SK-N-MC (cell line): ENCODE results near the gene PAX9.

Source experiments
- DNase-seq: peaks from one replicate; pipeline ENCODE4 v3.0.0-alpha.2; 2011; ENCODE audit warnings: low read depth, low spot score
- H3K27ac ChIP-seq: fragments of 200-600 bp; sonication (generic); 2 replicates; pipeline ENCODE4 v1.5.1; 2016; ENCODE audit warnings: mixed run types
- H3K36me3 ChIP-seq: fragments of 200-600 bp; sonication (generic); 2 replicates; pipeline ENCODE4 v1.6.1; 2017; ENCODE audit warnings: antibody characterized with exemption, low read length, mixed read lengths; ENCODE audit not compliant: insufficient read depth
- H3K4me3 ChIP-seq: fragments of 200-600 bp; sonication (generic); 2 replicates; pipeline ENCODE4 v1.5.1; 2016
- H3K9ac ChIP-seq: fragments of 200-600 bp; sonication (generic); 2 replicates; pipeline ENCODE4 v1.8.0; 2017; ENCODE audit warnings: mixed run types, mixed read lengths; ENCODE audit not compliant: insufficient read length
- H3K9me3 ChIP-seq: fragments of 200-600 bp; sonication (generic); 2 replicates; pipeline ENCODE4 v1.6.1; 2017; ENCODE audit warnings: low read depth, mild to moderate bottlenecking, antibody characterized with exemption, low read length, moderate library complexity, mixed read lengths
- EZH2 ChIP-seq: fragments of 200-600 bp; sonication (generic); IDR thresholded peaks from one replicate; pipeline ENCODE4 v1.6.1; 2017; ENCODE audit warnings: antibody characterized with exemption
- FOXP2 ChIP-seq: optimal IDR thresholded peaks from 2 replicates; pipeline ENCODE3; 2011; ENCODE audit warnings: mild to moderate bottlenecking, moderate library complexity; ENCODE audit not compliant: insufficient read depth; ENCODE audit errors: extremely low read length, control extremely low read depth
- POLR2AphosphoS5 ChIP-seq: IDR thresholded peaks from 2 replicates; pipeline ENCODE4 v1.6.1; 2012; ENCODE audit warnings: mild to moderate bottlenecking, low read depth, low read length, borderline replicate concordance

The PAX9 gene

GRCh38 chr14:36658123-36659009, 3.3 kb upstream of the PAX9 start:
- DNase-seq = no peak
- no peak overlapping the region for H3K27ac ChIP-seq
- H3K4me3 ChIP-seq = no peak overlapping the region
- H3K9me3 ChIP-seq = no peaks in the 10 kb centered on the region
- no peak overlapping the region for H3K9ac ChIP-seq
- no peaks in the 10 kb centered on the region; the same call in 1 of the 2 replicates for H3K36me3 ChIP-seq
- TF ChIP-seq EZH2 = no peak
- TF ChIP-seq FOXP2 = no peak
- TF ChIP-seq POLR2AphosphoS5 = no peak

- no peaks in the 10 kb centered on the region for H3K9me3 ChIP-seq
- no peak overlapping the region for H3K4me3 ChIP-seq
- H3K27ac ChIP-seq = no peak overlapping the region
- H3K9ac ChIP-seq = no peak overlapping the region
- no peak for TF ChIP-seq POLR2AphosphoS5
- no peak for TF ChIP-seq EZH2
- TF ChIP-seq FOXP2 = no peak
- no peaks in the 10 kb centered on the region; the same call in 1 of the 2 replicates for H3K36me3 ChIP-seq
- no peak for DNase-seq
These were observed 2.4 kb upstream of the PAX9 start for GRCh38 chr14:36659010-36659821.

GRCh38 chr14:36659822-36660735, 1.6 kb upstream of the PAX9 start:
- Histone ChIP-seq H3K9ac (no peak overlapping the region), H3K36me3 (peaks cover under 1% of the 10 kb centered on the region; the same call in 1 of the 2 replicates), H3K4me3 (no peak overlapping the region), H3K9me3 (no peaks in the 10 kb centered on the region), H3K27ac (no peak overlapping the region)
- TF ChIP-seq POLR2AphosphoS5 (no peak), FOXP2 (no peak), EZH2 (no peak)
- no peak for DNase-seq

GRCh38 chr14:36660736-36661505, 739 bp upstream of the PAX9 start:
- TF ChIP-seq POLR2AphosphoS5 (no peak), EZH2 (no peak), FOXP2 (no peak)
- no peak overlapping the region for H3K9ac ChIP-seq
- H3K9me3 ChIP-seq = no peaks in the 10 kb centered on the region
- no peak for DNase-seq
- peaks cover 9% of the 10 kb centered on the region for H3K36me3 ChIP-seq
- peak overlapping the region; percentile 84 for H3K4me3 ChIP-seq
- no peak overlapping the region for H3K27ac ChIP-seq

- no peak overlapping the region for H3K27ac ChIP-seq
- H3K9me3 ChIP-seq = no peaks in the 10 kb centered on the region
- TF ChIP-seq POLR2AphosphoS5 (no peak), FOXP2 (no peak), EZH2 (no peak)
- peak overlapping the region; percentile 69 for H3K9ac ChIP-seq
- peaks cover 22% of the 10 kb centered on the region for H3K36me3 ChIP-seq
- H3K4me3 ChIP-seq = peak overlapping the region; percentile 84
- no peak for DNase-seq
These were observed 540 bp downstream of the PAX9 start for GRCh38 chr14:36662258-36662542.

- H3K9me3 ChIP-seq = no peaks in the 10 kb centered on the region
- no peak for DNase-seq
- peak overlapping the region; percentile 84 for H3K4me3 ChIP-seq
- H3K9ac ChIP-seq = peak overlapping the region; percentile 69
- no peak overlapping the region for H3K27ac ChIP-seq
- H3K36me3 ChIP-seq = peaks cover 24% of the 10 kb centered on the region
- no peak for TF ChIP-seq FOXP2
- TF ChIP-seq EZH2 = no peak
- TF ChIP-seq POLR2AphosphoS5 = no peak
These were observed 1.1 kb downstream of the PAX9 start for GRCh38 chr14:36662543-36663403.
